ENCODE data around the gene SP2. TPM values are rescaled to one million over a fixed set of nuclear protein-coding genes. Genes with fewer than 3 reads are reported as not detected.

SP2 gene
- polyA plus RNA-seq, 3 donors = 20.1 to 21.7 (median 20.7) TPM

DNA sequence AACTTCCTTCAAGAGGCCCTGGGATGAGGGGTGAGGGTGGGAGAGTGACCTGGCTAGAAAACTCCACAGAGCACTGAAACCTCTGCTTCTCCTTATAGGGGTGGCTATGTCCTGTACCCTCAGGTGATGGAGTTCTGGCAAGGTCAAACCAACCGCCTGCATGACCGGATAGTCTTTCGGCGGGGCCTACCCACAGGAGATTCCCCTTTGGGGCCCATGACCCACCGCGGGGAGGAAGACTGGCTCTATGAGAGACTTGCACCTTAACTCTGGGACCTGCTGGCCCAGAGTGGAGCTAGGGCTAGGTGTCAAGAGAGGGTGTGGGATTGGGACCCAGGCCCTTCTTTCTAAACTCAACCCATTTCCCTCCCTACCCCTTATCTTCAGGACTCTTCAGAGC lies 50.5 kb downstream of the SP2 start:
- DNase-seq (ENCODE audit: low read depth in 3 of 3, low spot score in 2 of 3) = no peak

DNA sequence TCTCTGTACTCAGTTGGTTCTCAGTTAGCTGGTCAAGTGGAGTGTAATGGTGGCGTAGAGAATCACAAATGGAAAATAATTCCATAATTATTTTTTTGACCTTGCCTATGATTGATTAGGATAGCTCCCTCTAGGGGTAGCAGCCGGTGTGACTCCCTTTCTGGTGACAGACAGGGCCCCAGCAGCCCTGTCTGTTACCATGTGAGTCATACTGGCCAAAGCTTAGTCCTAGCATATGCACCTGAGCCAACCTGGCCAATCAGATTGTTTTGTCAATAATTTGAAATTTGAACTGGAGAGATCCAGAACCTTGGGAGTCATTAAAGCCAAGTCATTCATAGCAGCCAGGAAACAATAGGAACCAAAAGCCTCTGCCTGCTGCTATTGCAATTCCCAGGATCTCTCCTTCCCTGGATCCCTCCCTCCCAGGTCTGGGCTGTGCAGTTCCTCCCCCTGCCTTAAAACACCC lies 50.9 kb downstream of the SP2 start:
- DNase-seq (ENCODE audit: low read depth in 3 of 3, low spot score in 2 of 3) = no peak

DNA sequence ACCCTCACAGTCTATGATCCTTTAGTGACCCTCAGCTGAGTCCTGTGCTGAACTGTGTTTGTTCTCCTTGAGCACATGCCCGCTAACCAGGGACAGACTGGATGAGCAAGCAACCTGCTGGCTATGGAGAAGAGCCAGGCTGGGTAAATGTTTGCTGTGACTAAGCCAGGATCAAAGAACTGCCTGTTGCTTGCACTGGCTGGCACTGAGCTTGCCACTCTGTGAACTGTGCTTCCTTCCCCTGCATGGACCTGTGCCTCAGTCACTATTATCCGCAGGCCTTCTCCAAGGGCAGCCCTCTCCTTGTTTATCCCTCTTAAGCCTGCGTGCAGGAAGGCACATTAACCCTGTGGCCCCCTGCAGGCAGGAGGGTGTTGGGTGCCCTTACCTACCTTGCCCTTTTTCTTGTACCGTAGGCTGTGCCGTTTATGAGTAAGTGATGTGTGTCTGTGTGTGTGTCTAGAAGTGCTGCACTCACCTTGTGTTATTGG lies 52.7 kb downstream of the SP2 start:
- DNase-seq (ENCODE audit: low read depth in 3 of 3, low spot score in 2 of 3) = no peak

DNA sequence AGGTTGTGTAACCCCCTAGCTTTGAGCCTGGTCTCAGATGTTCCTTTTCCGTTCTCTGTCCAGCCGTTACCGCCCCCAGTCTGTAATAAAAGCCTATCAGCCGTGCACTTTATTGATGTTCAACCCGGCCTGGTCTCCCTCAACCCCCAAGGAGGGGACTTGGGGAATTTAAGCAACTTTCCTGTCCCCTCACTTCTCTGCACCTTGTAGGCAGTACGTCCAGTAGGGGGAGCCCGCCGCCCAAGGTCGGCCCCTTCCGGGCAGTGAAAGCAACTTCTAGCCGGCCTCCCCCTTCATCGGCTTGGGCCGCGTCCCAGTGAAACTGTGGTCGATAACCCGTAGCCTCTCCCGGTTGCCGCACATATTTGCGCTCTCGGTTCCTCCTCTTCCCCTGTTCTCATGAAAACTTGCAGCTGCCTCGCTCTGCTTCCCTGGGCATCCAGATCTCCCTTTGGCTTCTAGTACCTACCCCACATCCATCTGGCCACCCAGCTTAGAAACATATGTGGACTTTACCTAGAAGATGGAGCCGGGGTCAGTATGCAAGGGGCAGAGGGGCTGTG lies 53.2 kb downstream of the SP2 start:
- no peak for DNase-seq (ENCODE audit: low read depth in 3 of 3, low spot score in 2 of 3)

DNA sequence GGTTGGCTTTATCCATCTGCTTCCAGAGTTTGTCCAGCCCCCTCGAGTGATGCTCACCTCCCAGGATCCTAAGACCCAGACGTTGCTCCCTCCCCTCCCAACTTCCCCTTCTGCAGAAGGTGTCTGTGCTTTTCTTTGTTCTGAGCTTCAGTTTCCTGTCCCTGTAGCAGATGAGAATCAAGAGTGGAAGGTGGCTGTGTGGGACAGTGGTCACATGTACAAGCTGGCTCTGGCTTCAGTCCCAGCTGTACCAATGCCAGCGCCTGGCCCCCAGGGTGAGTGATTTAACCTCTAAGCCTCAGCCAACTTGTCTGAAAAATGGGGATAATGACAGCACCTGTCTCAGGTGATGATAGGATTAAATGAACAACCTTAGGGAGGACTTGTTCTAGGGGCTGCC lies 53.9 kb downstream of the SP2 start:
- DNase-seq (ENCODE audit: low read depth in 3 of 3, low spot score in 2 of 3) = no peak

DNA sequence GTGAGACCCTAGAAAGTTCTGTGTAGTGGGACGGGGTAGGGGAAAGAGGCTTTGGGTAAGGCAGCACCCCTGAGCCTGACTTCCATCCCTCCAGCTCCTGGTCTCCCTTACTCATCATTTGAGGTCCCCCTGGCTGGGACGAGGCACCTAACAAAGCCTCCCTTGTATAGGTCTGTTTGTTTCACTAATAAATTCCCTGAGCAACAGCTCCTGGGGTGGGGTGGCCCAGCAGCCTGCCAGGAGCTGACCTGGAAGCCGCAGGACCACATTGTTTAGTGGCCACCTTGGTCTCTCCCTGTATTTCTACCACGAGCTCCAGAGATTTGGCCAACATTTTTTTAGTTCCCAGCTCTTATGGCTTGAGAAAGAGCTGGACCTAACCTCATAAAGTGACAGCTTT lies 54.4 kb downstream of the SP2 start:
- no peak for DNase-seq (ENCODE audit: low read depth in 3 of 3, low spot score in 2 of 3)

DNA sequence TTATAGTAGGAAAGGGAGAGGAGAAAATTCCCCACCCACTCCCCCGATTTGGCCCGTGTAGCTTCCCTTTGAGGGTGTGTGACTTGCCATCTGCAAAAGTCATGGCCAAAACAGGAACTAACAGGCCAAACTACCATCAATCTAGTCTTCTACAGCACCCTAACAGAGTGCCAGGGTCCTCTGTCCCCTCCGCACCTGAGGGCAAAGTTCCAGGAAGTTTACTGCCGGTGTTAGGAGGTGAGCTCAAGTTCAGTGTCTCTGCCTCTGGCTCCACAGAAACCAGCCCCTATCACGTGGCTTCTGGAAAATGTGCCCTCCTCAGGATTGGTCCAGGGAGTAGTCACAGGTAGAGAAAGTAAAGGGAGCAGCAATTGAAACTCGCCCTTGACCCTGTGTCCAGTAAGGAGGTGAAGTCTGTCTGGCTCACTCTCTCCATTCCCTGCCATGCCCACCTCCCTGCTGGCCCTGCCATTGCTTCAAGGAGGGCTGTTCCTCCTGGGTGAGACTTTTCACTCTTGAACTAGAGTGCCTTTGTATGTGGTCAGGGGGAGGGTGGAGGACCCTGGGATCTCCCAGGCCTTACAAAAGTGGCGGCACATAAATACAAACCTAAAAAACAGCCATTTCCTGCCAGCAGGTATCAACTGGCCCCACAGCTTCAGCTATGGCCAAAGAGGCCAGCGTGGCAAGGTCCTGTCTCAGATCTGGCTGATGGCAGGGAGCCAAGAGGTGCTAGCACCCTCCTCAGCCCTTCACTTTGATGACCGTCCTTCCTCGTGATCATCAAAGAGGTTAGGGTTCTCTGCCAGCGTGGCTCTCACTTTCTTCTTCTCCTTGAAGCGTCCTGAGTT lies 56.4 kb downstream of the SP2 start:
- DNase-seq (ENCODE audit: low read depth in 3 of 3, low spot score in 2 of 3) = no peak

DNA sequence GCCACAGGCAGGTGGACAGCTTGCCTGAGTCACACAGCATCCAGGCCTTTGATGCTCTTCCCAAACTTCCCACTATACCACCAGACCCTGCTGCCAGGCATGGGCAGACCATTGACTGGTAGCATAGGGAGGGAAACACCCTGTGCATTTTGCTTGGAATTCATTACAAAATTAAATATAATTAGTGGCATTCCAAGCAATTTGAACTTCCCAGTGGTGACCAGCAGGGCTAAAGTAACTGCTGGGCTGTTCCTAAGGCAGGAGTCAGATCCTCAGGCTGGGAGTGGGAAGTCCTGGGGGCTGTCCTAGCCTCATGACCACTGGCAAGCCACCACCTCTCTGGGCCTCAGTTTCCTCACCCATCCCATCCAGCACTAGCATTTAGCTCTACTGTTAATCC lies 57.9 kb downstream of the SP2 start:
- DNase-seq (ENCODE audit: low read depth in 3 of 3, low spot score in 2 of 3) = no peak

DNA sequence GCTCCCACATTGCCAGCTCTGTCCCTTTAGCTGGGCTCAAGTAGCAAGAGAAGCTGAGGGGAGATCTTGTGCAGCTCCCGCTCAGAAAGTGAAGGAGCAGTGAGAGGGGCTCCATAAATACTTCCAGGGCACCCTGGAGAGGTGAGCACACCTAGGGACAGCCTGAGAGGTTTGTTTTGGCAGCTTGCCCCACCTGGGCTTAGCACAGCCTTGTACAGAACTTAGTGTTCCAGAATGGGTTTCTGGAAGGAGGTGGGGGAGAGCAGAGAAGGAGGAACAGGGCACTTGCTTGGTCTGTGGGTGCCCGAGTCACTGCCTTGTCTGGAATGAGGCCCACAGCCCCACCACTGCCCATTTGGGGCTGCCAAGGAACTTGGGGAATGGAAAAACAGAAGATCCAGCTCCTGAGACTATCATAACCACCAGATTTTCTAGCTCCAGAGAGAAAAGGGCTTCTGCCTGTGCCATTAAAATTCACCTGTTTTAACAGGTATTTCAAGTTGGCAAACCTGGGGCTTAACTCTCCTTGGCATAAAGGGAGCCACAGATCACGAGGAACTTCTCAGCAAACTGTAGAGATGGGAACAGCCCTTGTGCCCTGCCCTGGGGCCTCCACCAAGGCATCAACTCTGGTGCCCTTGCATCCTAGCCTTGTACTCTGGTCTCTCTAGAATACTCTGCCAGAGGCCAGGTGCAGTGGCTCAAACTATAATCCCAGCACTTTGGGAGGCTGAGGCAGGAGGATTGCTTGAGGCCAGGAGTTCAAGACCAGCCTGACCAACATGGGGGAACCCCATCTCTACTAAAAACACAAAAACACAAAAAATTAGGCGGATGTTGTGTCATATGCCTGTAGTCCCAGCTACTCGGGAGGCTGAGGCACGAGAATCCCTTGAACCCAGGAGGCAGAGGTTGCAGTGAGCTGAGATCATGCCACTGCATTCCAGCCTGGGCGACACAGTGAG lies 59.7 kb downstream of the SP2 start:
- no peak for DNase-seq (ENCODE audit: low read depth in 3 of 3, low spot score in 2 of 3)

DNA sequence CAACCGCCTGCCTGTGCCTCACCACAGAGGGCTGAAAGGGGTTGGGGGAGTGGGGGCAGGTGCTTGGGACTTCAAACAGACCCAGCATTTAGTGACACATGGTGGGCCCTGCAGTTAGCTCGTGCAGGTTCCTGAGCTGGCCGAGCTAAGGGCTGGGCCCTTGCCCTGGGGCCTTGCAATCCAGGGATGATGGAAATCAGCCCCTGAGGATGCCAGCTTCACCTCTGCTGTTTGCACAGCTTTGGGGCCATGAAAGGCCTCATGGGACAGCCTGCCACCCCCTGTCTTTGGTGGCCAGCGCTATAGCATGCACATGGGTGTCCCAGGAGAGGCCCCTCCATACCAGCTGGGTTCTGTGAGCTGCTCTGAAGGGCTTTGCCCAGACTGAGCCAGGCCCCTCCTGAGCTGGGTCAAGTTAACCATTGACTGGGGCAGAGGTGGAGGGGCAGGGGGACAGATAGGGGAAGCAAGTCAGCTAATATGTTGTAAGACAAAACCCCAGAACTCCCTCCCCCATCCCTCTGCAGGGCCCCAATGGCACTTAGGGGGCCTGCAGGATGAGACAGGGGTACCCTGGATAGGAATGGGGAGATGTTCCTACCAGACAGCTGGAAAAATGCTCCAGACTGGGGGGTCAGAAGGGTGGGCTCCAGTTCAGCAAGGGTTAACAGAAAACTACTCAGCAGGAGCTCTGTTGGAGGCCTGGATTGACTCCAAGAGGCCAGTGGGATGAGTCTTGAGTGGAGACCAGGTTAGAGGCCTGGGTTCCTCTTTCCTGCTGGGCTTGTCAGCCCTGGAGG lies 61.0 kb downstream of the SP2 start:
- DNase-seq (ENCODE audit: low read depth in 3 of 3, low spot score in 2 of 3) = no peak

DNA sequence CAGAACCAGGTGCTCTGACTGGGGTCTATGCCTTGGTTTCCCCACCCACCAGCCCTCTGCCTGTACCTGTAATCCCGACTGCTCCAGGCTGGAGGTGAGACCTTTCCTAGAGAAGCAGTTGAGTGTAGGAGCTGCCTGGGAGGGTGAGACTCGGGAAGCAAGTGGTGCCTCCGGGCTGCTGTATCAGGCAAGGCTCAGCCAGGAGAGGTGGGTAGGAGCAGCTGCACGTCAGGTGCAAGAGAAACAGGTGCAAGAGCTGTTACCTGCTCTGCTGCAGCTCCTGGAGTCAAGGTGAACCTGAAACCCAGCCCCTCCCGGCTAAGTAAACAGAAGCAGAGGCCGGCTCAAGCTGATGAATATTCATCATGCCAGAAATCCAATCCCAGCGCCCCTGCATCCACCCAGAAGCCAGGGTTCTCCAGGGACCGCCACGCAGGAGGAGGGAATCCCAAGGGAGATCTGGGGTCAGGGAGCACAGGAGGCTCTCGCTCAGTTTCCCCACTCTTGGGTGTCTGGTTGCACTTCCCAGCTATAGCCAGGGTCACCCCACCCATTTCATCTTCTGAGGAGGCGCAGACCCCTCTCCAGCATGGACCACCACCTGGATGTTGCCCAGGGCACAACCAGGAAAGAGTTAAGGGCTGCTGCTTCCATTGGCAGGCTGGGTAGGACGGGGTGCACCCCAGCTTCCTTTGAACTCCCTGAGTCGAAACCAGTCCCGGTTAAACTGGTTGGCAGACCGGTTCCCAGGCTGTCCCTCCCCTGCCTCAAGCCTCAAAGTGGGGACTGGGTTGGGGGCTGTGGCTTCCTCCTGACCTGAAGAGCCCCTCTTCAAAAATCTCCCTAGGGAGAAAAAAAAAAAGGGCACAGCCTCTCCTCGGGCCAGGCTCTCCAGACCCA lies 61.8 kb downstream of the SP2 start, which contains the start of gene PRR15L:
TSS of gene PRR15L (minus strand) at position 293 of the 900 bp plus-strand sequence. CDS start 4,649 bp downstream, outside the sequence.
- DNase-seq (ENCODE audit: low read depth in 3 of 3, low spot score in 2 of 3) = peak in 1 of 3 donors; percentile 35

DNA sequence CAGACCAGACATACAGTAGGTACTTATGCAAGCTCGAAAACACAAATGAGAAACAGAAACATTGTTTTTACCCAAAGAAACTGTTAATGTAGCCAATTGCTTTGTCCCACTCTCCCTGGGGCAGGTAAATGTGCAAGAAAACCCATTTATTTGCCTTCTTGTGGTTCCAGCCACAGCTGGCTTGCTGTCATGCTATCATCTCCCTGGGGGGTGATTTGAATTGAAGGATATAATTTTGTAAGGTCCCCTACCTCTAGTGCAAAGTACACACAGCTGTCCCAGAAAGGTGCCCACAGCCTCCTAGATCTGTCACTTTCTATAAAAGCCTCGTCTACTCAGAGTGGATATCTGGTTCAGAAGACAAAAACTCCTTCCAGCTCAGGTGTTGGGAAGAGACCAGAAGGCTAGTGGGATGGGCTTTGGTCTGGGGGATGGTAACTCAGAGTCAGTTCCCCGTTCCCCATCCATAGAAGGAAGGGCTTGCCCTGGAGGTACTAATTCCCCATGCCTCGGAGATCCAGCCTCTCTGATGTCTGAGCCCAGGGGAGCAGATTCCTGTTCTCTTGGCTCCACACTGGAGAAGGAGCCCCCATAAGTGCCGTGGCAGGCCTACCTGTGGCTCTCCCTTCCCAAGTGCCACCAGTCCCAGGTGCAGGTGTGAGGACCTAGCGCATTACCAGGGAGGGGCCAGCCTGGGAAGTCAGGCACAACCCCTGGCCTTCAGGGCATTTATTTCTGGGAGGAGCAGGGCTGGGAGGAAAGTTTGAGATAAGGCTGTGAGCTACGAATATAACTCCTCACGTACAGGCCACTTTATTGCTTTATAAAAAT lies 64.0 kb downstream of the SP2 start:
- no peak for DNase-seq (ENCODE audit: low read depth in 3 of 3, low spot score in 2 of 3)

DNA sequence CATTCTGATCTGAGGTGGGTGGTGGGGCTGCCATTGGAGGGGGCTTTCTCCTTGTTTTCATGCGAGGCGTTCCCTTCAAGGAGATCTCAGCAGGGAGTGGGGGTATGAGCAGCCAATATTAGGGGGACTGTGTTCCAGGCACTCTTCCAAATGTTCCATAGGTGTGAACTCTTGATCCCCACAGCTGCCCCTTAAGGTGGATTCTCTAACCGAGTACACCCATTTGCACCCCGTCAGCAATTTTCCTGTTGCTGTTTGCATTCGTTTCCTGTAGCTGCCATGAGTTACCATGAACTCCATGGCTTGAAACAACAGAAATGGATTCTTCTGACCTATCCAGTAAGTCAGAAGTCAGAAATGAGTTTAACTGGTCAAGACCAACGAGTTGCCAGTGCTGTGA lies 65.4 kb downstream of the SP2 start:
- no peak for DNase-seq (ENCODE audit: low read depth in 3 of 3, low spot score in 2 of 3)

DNA sequence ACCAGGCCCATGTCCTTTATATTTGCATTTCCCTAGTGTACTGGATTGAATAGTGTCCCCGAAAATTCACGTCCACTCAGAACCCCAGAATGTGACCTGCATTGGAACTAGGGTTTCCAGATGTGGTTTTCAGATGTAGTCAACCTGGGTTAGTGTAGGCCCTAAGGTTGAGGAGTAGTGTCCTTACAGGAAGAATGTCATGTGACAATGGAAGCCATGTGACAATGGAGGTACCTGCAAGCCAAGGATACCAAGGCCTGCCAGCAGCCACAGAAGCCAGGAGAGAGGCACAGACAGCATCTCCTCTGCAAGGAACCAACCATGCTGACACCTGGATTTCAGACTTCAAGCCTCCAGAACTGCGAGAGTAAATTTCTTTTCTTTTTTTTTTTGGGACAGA lies 66.9 kb downstream of the SP2 start:
- no peak for DNase-seq (ENCODE audit: low read depth in 3 of 3, low spot score in 2 of 3)

DNA sequence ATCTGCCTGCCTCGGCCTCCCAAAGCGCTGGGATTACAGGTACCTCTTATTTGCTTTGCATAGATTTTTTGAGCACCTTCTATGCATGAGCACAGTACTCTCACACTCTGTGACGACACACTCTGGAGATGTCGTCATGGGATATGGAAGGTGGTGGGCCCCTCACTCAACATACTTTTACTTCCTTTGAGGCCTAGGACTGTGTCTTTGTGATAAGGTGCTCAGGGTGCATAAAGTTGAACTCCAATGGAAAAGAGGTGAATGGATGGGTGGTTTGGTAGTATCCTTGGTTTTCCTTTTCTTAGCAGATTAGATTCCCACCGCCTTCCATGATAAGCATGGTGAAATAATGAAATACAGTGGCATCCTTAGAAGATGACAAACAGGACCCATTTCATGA lies 68.8 kb downstream of the SP2 start:
- DNase-seq (ENCODE audit: low read depth in 3 of 3, low spot score in 2 of 3) = no peak

DNA sequence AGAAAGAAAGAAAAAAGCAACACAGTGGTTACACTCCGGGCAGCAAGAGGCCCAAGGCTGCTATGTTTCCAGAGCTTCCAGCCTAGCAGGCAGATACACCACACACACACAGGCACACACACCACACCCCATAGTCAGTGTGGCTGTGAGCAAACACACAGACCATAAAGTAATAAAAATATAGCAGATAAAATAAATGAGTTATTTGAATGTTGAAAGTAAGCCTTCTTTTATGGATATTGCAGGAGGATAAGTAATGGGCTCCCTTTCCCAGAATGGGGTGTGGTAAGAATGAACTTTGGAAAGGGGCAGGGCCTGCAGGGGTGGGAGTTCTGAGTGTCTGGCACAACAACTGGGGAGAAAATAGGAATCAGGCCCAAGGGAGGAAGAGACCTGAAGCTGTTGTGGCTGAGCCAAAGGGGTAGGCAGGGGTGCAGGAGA lies 70.1 kb downstream of the SP2 start:
- no peak for DNase-seq (ENCODE audit: low read depth in 3 of 3, low spot score in 2 of 3)

DNA sequence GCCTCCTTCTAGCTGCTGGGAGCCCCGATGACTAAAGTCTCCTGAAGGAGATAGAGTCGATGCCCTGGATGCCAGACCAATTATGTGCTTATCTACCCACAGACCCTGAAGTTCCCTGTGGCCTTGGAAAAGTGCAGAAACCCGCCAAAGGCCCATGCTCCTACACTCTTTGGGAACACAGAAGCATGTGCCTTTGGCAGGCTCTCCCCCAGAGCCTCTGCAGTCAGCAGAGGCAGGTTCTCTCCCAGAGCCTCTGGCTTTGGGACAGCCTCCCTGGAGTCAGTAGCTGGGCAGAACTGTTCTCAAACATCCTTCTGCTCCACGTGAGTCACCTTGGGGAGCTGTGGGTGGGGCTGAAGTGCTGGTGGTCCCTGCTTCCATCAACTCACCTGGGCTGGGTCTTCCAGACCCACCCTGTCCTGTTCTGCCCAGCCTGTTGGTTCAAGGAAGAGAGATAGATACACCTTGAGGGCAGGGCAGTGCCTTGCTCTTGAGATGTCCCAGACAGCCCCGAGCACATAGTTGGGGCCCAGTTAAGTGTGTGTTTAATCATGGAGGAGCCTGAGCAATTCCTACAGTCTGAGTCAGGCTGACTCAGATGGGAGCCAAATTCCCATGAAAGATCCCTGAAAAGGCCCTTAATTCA lies 71.7 kb downstream of the SP2 start:
- no peak for DNase-seq (ENCODE audit: low read depth in 3 of 3, low spot score in 2 of 3)

DNA sequence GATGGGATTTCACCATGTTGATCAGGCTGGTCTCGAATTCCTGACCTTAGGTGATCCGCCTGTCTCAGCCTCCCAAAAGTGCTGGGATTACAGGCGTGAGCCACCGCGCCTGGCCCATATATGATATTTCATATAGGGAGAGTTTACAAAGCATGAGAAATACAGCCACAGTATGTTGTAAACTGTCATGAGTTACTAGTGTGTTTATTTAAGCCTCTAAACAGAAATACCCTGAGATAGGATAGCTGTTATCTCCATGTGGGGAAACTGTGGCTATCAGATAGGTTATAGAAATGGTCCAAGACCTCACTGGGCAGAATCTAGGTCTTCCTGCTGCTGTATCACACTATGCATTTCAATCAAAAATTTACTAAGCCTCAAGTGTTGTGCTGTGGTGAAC lies 72.8 kb downstream of the SP2 start:
- DNase-seq (ENCODE audit: low read depth in 3 of 3, low spot score in 2 of 3) = no peak

Data from right renal cortex interstitium (tissue), 3 donors.